Measurements from ENCODE around the gene RPS6KA4. TPM values are rescaled to one million over a fixed set of nuclear protein-coding genes. Genes with fewer than 3 reads are reported as not detected.

The RPS6KA4 gene
- total RNA-seq, 1 experiment from 2014 or later: 148 TPM

- no peaks in the 10 kb centered on the region for H3K4me1 ChIP-seq (ENCODE audit: insufficient read depth, low read length)
- H3K9me2 ChIP-seq (replicated peaks; ENCODE audit: low read length): no peaks in the 10 kb centered on the region
- intact Hi-C loops (cut with micrococcal nuclease): no loop called here
- H3K36me3 ChIP-seq (ENCODE audit: low read depth, low read length): no peaks in the 10 kb centered on the region
- no peak overlapping the region for H3K9ac ChIP-seq (ENCODE audit: low read length)
- BruUV-seq (replicated peaks): no TSS peak
- no peaks in the 10 kb centered on the region for H4K20me1 ChIP-seq (ENCODE audit: low read length)
- no peaks in the 10 kb centered on the region for H3K79me2 ChIP-seq (ENCODE audit: low read length)
- H3K9me3 ChIP-seq (ENCODE audit: low read length): no peaks in the 10 kb centered on the region
- H3F3A ChIP-seq (ENCODE audit: low read length, unreplicated experiment): no peaks in the 10 kb centered on the region
- ATAC-seq: no peak
- 0 out of 2 replicates have a peak, but pooled peaks cover 9% of the 10 kb centered on the region for H3K27me3 ChIP-seq (ENCODE audit: low read length)
- CTCF ChIA-PET: no interaction called here
- no peak overlapping the region for H3K4me3 ChIP-seq (ENCODE audit: low read length)
- POLR2A ChIA-PET (ENCODE audit: unreplicated experiment): no interaction called here
- DNase-seq: no peak
- H3K27ac ChIP-seq (ENCODE audit: low read length): no peak overlapping the region
- no peak for TF ChIP-seq EZH2 (IDR thresholded peaks at IDR 0.05; ENCODE audit: low read length, unreplicated experiment)
- no peak for TF ChIP-seq EZH2phosphoT487 (IDR thresholded peaks at IDR 0.05; ENCODE audit: borderline replicate concordance, low read length)
- TF ChIP-seq CTCF (conservative IDR thresholded peaks at IDR 0.05; ENCODE audit: low read depth, low read length): no peak
- no peak overlapping the region for H3K4me2 ChIP-seq (ENCODE audit: low read length)
- H2AFZ ChIP-seq (ENCODE audit: low read length): no peak overlapping the region
These were observed 48.7 kb downstream of the RPS6KA4 start for GRCh38 chr11:64407630-64408029.

GRCh38 chr11:64409278-64409677, 50.3 kb downstream of the RPS6KA4 start:
- H4K20me1 ChIP-seq (ENCODE audit: low read length): no peaks in the 10 kb centered on the region
- intact Hi-C loops (cut with micrococcal nuclease): no loop called here
- 0 out of 2 replicates have a peak, but pooled peaks cover 5% of the 10 kb centered on the region for H3K27me3 ChIP-seq (ENCODE audit: low read length)
- H3K79me2 ChIP-seq (ENCODE audit: low read length): no peaks in the 10 kb centered on the region
- H3K4me2 ChIP-seq (ENCODE audit: low read length): no peak overlapping the region
- no TSS peak for BruUV-seq (replicated peaks)
- ChIA-PET CTCF (no interaction called here), POLR2A (ENCODE audit: unreplicated experiment) (no interaction called here)
- H3K9me2 ChIP-seq (replicated peaks; ENCODE audit: low read length): no peaks in the 10 kb centered on the region
- no peaks in the 10 kb centered on the region for H3K4me1 ChIP-seq (ENCODE audit: insufficient read depth, low read length)
- no peak overlapping the region for H3K9ac ChIP-seq (ENCODE audit: low read length)
- H3K36me3 ChIP-seq (ENCODE audit: low read depth, low read length): no peaks in the 10 kb centered on the region
- no peaks in the 10 kb centered on the region for H3F3A ChIP-seq (ENCODE audit: low read length, unreplicated experiment)
- no peak overlapping the region for H3K27ac ChIP-seq (ENCODE audit: low read length)
- no peak for TF ChIP-seq EZH2phosphoT487 (IDR thresholded peaks at IDR 0.05; ENCODE audit: borderline replicate concordance, low read length)
- TF ChIP-seq CTCF (conservative IDR thresholded peaks at IDR 0.05; ENCODE audit: low read depth, low read length): no peak
- TF ChIP-seq EZH2 (IDR thresholded peaks at IDR 0.05; ENCODE audit: low read length, unreplicated experiment): no peak
- H3K9me3 ChIP-seq (ENCODE audit: low read length): no peaks in the 10 kb centered on the region
- H3K4me3 ChIP-seq (ENCODE audit: low read length): no peak overlapping the region
- DNase-seq (no peak), ATAC-seq (no peak)
- no peak overlapping the region for H2AFZ ChIP-seq (ENCODE audit: low read length)

- Histone ChIP-seq H3K9me3 (ENCODE audit: low read length) (no peaks in the 10 kb centered on the region), H3K27me3 (ENCODE audit: low read length) (no peaks in the 10 kb centered on the region), H4K20me1 (ENCODE audit: low read length) (no peaks in the 10 kb centered on the region), H3K79me2 (ENCODE audit: low read length) (no peaks in the 10 kb centered on the region), H3F3A (ENCODE audit: low read length, unreplicated experiment) (no peaks in the 10 kb centered on the region), H3K4me2 (ENCODE audit: low read length) (no peak overlapping the region), H3K9me2 (replicated peaks; ENCODE audit: low read length) (no peaks in the 10 kb centered on the region), H3K27ac (ENCODE audit: low read length) (no peak overlapping the region), H3K4me3 (ENCODE audit: low read length) (no peak overlapping the region), H3K36me3 (ENCODE audit: low read depth, low read length) (no peaks in the 10 kb centered on the region), H3K4me1 (ENCODE audit: insufficient read depth, low read length) (no peaks in the 10 kb centered on the region), H3K9ac (ENCODE audit: low read length) (no peak overlapping the region), H2AFZ (ENCODE audit: low read length) (no peak overlapping the region)
- TF ChIP-seq EZH2phosphoT487 (IDR thresholded peaks at IDR 0.05; ENCODE audit: borderline replicate concordance, low read length) (no peak), EZH2 (IDR thresholded peaks at IDR 0.05; ENCODE audit: low read length, unreplicated experiment) (no peak), CTCF (conservative IDR thresholded peaks at IDR 0.05; ENCODE audit: low read depth, low read length) (no peak)
- intact Hi-C loops (cut with micrococcal nuclease): no loop called here
- DNase-seq (no peak), ATAC-seq (no peak)
- ChIA-PET POLR2A (ENCODE audit: unreplicated experiment) (no interaction called here), CTCF (no interaction called here)
- no TSS peak for BruUV-seq (replicated peaks)
These were observed 50.9 kb downstream of the RPS6KA4 start for GRCh38 chr11:64409707-64410403.

Data from PC-3 (cell line).